T1000 (cell line): ENCODE data around the gene PARP4.
"Not testable (repeated sequence)": the region's sequence is repeated elsewhere in the genome, so short reads cannot be mapped to it uniquely, and the experiment has no call there.

Experiments
- DNase-seq: peaks from one replicate; lab custom pipeline; 2025; ENCODE audit warnings: mixed read lengths; lab: John Stamatoyannopoulos, UW

Gene PARP4

GRCh38 chr13:24512197-24512907 lies at the start of gene PARP4:
TSS of gene PARP4 (minus strand) at chr13:24512778. CDS start at chr13:24503776, 9,002 bp downstream.
- DNase-seq, result peak; percentile 37

GRCh38 chr13:24560579-24561187 lies 48.1 kb upstream of the PARP4 start:
- DNase-seq, result not testable (repeated sequence)

GRCh38 chr13:24559431-24560218 lies 47.0 kb upstream of the PARP4 start:
- DNase-seq, result not testable (repeated sequence)

- no peak for DNase-seq
Measured at GRCh38 chr13:24557081-24557480, 44.5 kb upstream of the PARP4 start.

GRCh38 chr13:24553892-24554291 lies 41.3 kb upstream of the PARP4 start:
- DNase-seq, result not testable (repeated sequence)

GRCh38 chr13:24541476-24542352 lies 29.1 kb upstream of the PARP4 start:
- DNase-seq, result not testable (repeated sequence)

GRCh38 chr13:24541127-24541475 lies 28.5 kb upstream of the PARP4 start:
- DNase-seq, result no peak

- DNase-seq, result no peak
Measured at GRCh38 chr13:24540236-24541126, 27.9 kb upstream of the PARP4 start.

GRCh38 chr13:24539500-24540165 lies 27.1 kb upstream of the PARP4 start:
- DNase-seq, result no peak

- no peak for DNase-seq
Measured at GRCh38 chr13:24529478-24529877, 16.9 kb upstream of the PARP4 start.

- no peak for DNase-seq
Measured at GRCh38 chr13:24528816-24529398, 16.3 kb upstream of the PARP4 start.

GRCh38 chr13:24527266-24527775 lies 14.7 kb upstream of the PARP4 start:
- no peak for DNase-seq

- no peak for DNase-seq
Measured at GRCh38 chr13:24520733-24521132, 8.2 kb upstream of the PARP4 start.

- DNase-seq, result no peak
Measured at GRCh38 chr13:24516919-24517318, 4.3 kb upstream of the PARP4 start.

GRCh38 chr13:24512908-24513213 lies 283 bp upstream of the PARP4 start:
- no peak for DNase-seq

GRCh38 chr13:24511816-24512196 lies 772 bp downstream of the PARP4 start:
- DNase-seq, result no peak

- DNase-seq, result no peak
Measured at GRCh38 chr13:24511019-24511815, 1.4 kb downstream of the PARP4 start.

GRCh38 chr13:24506698-24507335 lies 5.8 kb downstream of the PARP4 start:
- no peak for DNase-seq

- DNase-seq, result not testable (repeated sequence)
Measured at GRCh38 chr13:24506283-24506682, 6.3 kb downstream of the PARP4 start.
